ENCODE data around the gene HOXB1. TPM values are rescaled to one million over a fixed set of nuclear protein-coding genes. Genes with fewer than 3 reads are reported as not detected.

HOXB1 gene
- total and polyA plus RNA-seq, 12 donors = not detected

GRCh38 chr17:48530208-48530886 lies 464 bp downstream of the HOXB1 start:
- intact Hi-C loops (cut with DNase I) = no loop called here
- ATAC-seq = peak in 1 of 8 donors; percentile 41
- H3K27me3 ChIP-seq = peaks cover 0 to 94% (median 80%) of the 10 kb centered on the region in 7 donors
- no peaks in the 10 kb centered on the region for H3K36me3 ChIP-seq
- H3K9me3 ChIP-seq = no peaks in the 10 kb centered on the region
- no peak for TF ChIP-seq CTCF (IDR thresholded peaks at IDR 0.05)
- DNase-seq = no peak
- H3K27ac ChIP-seq = no peak overlapping the region
- no peaks in the 10 kb centered on the region for H3K4me1 ChIP-seq
- 44 to 47% methylated on average over 37 of the region's 37 CpGs for WGBS, 2 donors
- no peak overlapping the region for H3K4me3 ChIP-seq

GRCh38 chr17:48529683-48530009 lies 1.2 kb downstream of the HOXB1 start:
- Histone ChIP-seq H3K9me3 (no peaks in the 10 kb centered on the region), H3K4me1 (no peaks in the 10 kb centered on the region), H3K4me3 (no peak overlapping the region), H3K27ac (no peak overlapping the region), H3K36me3 (no peaks in the 10 kb centered on the region), H3K27me3 (peaks cover 0 to 100% (median 81%) of the 10 kb centered on the region in 7 donors)
- no peak for TF ChIP-seq CTCF (IDR thresholded peaks at IDR 0.05)
- ATAC-seq = no peak
- WGBS, 2 donors = 50 to 68% methylated on average over 11 of the region's 11 CpGs
- DNase-seq = no peak
- intact Hi-C loops (cut with DNase I) = no loop called here

GRCh38 chr17:48528936-48529682 lies 1.7 kb downstream of the HOXB1 start:
- WGBS, 2 donors = 71% methylated on average over 11 of the region's 11 CpGs
- Histone ChIP-seq H3K27me3 (peaks cover 0 to 100% (median 86%) of the 10 kb centered on the region in 7 donors), H3K4me1 (no peaks in the 10 kb centered on the region), H3K27ac (no peak overlapping the region), H3K36me3 (no peaks in the 10 kb centered on the region), H3K9me3 (no peaks in the 10 kb centered on the region), H3K4me3 (no peak overlapping the region)
- DNase-seq (no peak), ATAC-seq (no peak)
- intact Hi-C loops (cut with DNase I) = no loop called here
- no peak for TF ChIP-seq CTCF (IDR thresholded peaks at IDR 0.05)

GRCh38 chr17:48528153-48528935 lies 2.5 kb downstream of the HOXB1 start:
- intact Hi-C loops (cut with DNase I) = no loop called here
- no peak for DNase-seq
- Histone ChIP-seq H3K4me3 (no peak overlapping the region), H3K4me1 (no peaks in the 10 kb centered on the region), H3K36me3 (no peaks in the 10 kb centered on the region), H3K27ac (no peak overlapping the region), H3K27me3 (peaks cover 0 to 100% (median 92%) of the 10 kb centered on the region in 7 donors), H3K9me3 (no peaks in the 10 kb centered on the region)
- no peak for ATAC-seq
- no peak for TF ChIP-seq CTCF (IDR thresholded peaks at IDR 0.05)
- WGBS, 2 donors = 45 to 58% methylated on average over 7 of the region's 7 CpGs
